ENCODE measurements around the gene HCRTR1. TPM values are rescaled to one million over a fixed set of nuclear protein-coding genes. Genes with fewer than 3 reads are reported as not detected.

HCRTR1 gene
- polyA plus RNA-seq, 1 donor from 2014 or later = 0.37 TPM

GRCh38 chr1:31644560-31645273 lies 27.2 kb downstream of the HCRTR1 start, which contains the start of gene PEF1:
PEF1 (minus strand) TSS chr1:31644876; CDS start chr1:31644864, 12 bp downstream.
- Histone ChIP-seq H3K36me3 (ENCODE audit: insufficient read depth, low read length) (no peaks in the 10 kb centered on the region), H3K9me3 (ENCODE audit: low read length) (no peaks in the 10 kb centered on the region), H3K27me3 (ENCODE audit: insufficient read depth, low read depth, low read length) (no peaks in the 10 kb centered on the region), H3K79me2 (replicated peaks; ENCODE audit: insufficient read depth, low read length) (peaks cover 20% of the 10 kb centered on the region), H3K9me2 (ENCODE audit: insufficient read depth, low read length) (no peaks in the 10 kb centered on the region), H3K9ac (ENCODE audit: low read length) (peak within 1 kb of the TSS; percentile 94), H2AFZ (ENCODE audit: low read depth, low read length) (peak within 1 kb of the TSS; percentile 95), H3K4me3 (ENCODE audit: low read length) (peak within 1 kb of the TSS; percentile 79), H3K4me2 (ENCODE audit: low read length) (peak within 1 kb of the TSS; percentile 90), H4K20me1 (ENCODE audit: insufficient read depth) (no peaks in the 10 kb centered on the region), H3F3A (ENCODE audit: insufficient read depth, low read length, poor library complexity, severe bottlenecking) (no peaks in the 10 kb centered on the region), H3K27ac (ENCODE audit: low read length) (peak within 1 kb of the TSS; percentile 95)
- TF ChIP-seq EZH2 (IDR thresholded peaks at IDR 0.05; ENCODE audit: borderline replicate concordance, insufficient read depth, low read length, poor library complexity, severe bottlenecking) (no peak), TAF1 (IDR thresholded peaks at IDR 0.05; ENCODE audit: low read depth) (peak; percentile 89), RAD21 (conservative IDR thresholded peaks at IDR 0.05) (no peak), MXI1 (conservative IDR thresholded peaks at IDR 0.05; ENCODE audit: poor library complexity, severe bottlenecking) (peak; percentile 73), POLR2AphosphoS5 (IDR thresholded peaks at IDR 0.05) (peak; percentile 96), EP300 (conservative IDR thresholded peaks at IDR 0.05; ENCODE audit: poor library complexity, severe bottlenecking) (peak; percentile 82), SMC3 (conservative IDR thresholded peaks at IDR 0.05; ENCODE audit: poor library complexity) (peak; percentile 36), REST (IDR thresholded peaks at IDR 0.05; ENCODE audit: borderline replicate concordance) (peak; percentile 74), CTCF (IDR thresholded peaks at IDR 0.05; ENCODE audit: poor library complexity, severe bottlenecking) (no peak)

- H3K9me3 ChIP-seq (ENCODE audit: low read length) = no peaks in the 10 kb centered on the region
- H3K9ac ChIP-seq (ENCODE audit: low read length) = peak overlapping the region; percentile 94
- H3K79me2 ChIP-seq (replicated peaks; ENCODE audit: insufficient read depth, low read length) = peaks cover 18% of the 10 kb centered on the region
- H3K4me3 ChIP-seq (ENCODE audit: low read length) = peak overlapping the region; percentile 79
- no peaks in the 10 kb centered on the region for H3K27me3 ChIP-seq (ENCODE audit: insufficient read depth, low read depth, low read length)
- H3K9me2 ChIP-seq (ENCODE audit: insufficient read depth, low read length) = no peaks in the 10 kb centered on the region
- H3F3A ChIP-seq (ENCODE audit: insufficient read depth, low read length, poor library complexity, severe bottlenecking) = no peaks in the 10 kb centered on the region
- TF ChIP-seq SMC3 (conservative IDR thresholded peaks at IDR 0.05; ENCODE audit: poor library complexity) (no peak), CTCF (IDR thresholded peaks at IDR 0.05; ENCODE audit: poor library complexity, severe bottlenecking) (no peak), POLR2AphosphoS5 (IDR thresholded peaks at IDR 0.05) (peak; percentile 10), RAD21 (conservative IDR thresholded peaks at IDR 0.05) (peak; percentile 34), MXI1 (conservative IDR thresholded peaks at IDR 0.05; ENCODE audit: poor library complexity, severe bottlenecking) (no peak), REST (IDR thresholded peaks at IDR 0.05; ENCODE audit: borderline replicate concordance) (no peak)
- H3K27ac ChIP-seq (ENCODE audit: low read length) = peak overlapping the region; percentile 95
- peak overlapping the region; percentile 42 for H2AFZ ChIP-seq (ENCODE audit: low read depth, low read length)
- H3K36me3 ChIP-seq (ENCODE audit: insufficient read depth, low read length) = no peaks in the 10 kb centered on the region
- H4K20me1 ChIP-seq (ENCODE audit: insufficient read depth) = no peaks in the 10 kb centered on the region
- peak overlapping the region; percentile 68 for H3K4me2 ChIP-seq (ENCODE audit: low read length)
These were observed 27.7 kb downstream of the HCRTR1 start for GRCh38 chr1:31645274-31645568.
